A549 (cell line): Measurements from ENCODE around the gene SLC40A1.

Experiments used
- CHD2 ChIP-seq: fragments of 150-350 bp; IDR thresholded peaks from 2 replicates; pipeline ENCODE4 v1.6.1; 2014; ENCODE audit warnings: low read length; ENCODE audit not compliant: partially characterized antibody
- CHD4 ChIP-seq: fragments of 200-600 bp; sonication (generic); IDR thresholded peaks from 2 replicates; pipeline ENCODE4 v1.6.1; 2016; ENCODE audit warnings: antibody characterized with exemption, mild to moderate bottlenecking, borderline replicate concordance
- CTCF ChIP-seq: fragments of >200 bp; sonication (Bioruptor Twin); formaldehyde crosslinking; IDR thresholded peaks from 3 replicates; pipeline ENCODE4 v1.5.1; 2016
- EP300 ChIP-seq, 2 experiments: fragments of >200 bp; sonication (Bioruptor Twin); formaldehyde crosslinking; IDR thresholded peaks; 2 replicates in 1 of 2; 3 replicates in 1 of 2; pipeline ENCODE4 v1.6.1; 2016 to 2017
- JUN ChIP-seq, 2 experiments: fragments of >200 bp; sonication (Bioruptor Twin); formaldehyde crosslinking; IDR thresholded peaks; 2 replicates in 1 of 2; 3 replicates in 1 of 2; pipeline ENCODE4 v1.6.1; 2016 to 2017
- KDM5A ChIP-seq: fragments of 200-600 bp; sonication (generic); IDR thresholded peaks from 2 replicates; pipeline ENCODE4 v1.6.1; 2016; ENCODE audit warnings: antibody characterized with exemption, mild to moderate bottlenecking
- MAX ChIP-seq: IDR thresholded peaks from 2 replicates; pipeline ENCODE4 v1.6.1; 2012
- POLR2A ChIP-seq: IDR thresholded peaks from 2 replicates; pipeline ENCODE4 v1.6.1; 2012; ENCODE audit warnings: mild to moderate bottlenecking, low read length
- RAD21 ChIP-seq, 2 experiments: fragments of >200 bp in 1 of 2; sonication (Bioruptor Twin) in 1 of 2; formaldehyde crosslinking in 1 of 2; IDR thresholded peaks in 1 of 2; conservative IDR thresholded peaks in 1 of 2; 2 replicates in 1 of 2; 3 replicates in 1 of 2; pipeline ENCODE4 v1.6.1; 2012 to 2018; ENCODE audit warnings: inconsistent platforms in 1 of 2
- SMC3 ChIP-seq: fragments of >200 bp; sonication (Bioruptor Twin); formaldehyde crosslinking; IDR thresholded peaks from 3 replicates; pipeline ENCODE4 v1.6.1; 2018; ENCODE audit warnings: inconsistent platforms
- SREBF2 ChIP-seq: fragments of 450-650 bp; IDR thresholded peaks from 2 replicates; pipeline ENCODE4 v1.6.1; 2014; ENCODE audit warnings: mild to moderate bottlenecking, moderate library complexity

GRCh38 chr2:189559579-189560272 lies 20.9 kb downstream of the SLC40A1 start:
- TF ChIP-seq CTCF: no peak
- no peak for TF ChIP-seq RAD21 (conservative IDR thresholded peaks at IDR 0.05 in 1 of 2, IDR thresholded peaks at IDR 0.05 in 1 of 2)
- TF ChIP-seq CHD2: no peak
- no peak for TF ChIP-seq MAX
- TF ChIP-seq CHD4: no peak
- no peak for TF ChIP-seq POLR2A
- no peak for TF ChIP-seq SREBF2
- no peak for TF ChIP-seq KDM5A
- TF ChIP-seq JUN (IDR thresholded peaks at IDR 0.05): no peak
- no peak for TF ChIP-seq EP300 (IDR thresholded peaks at IDR 0.05)
- no peak for TF ChIP-seq SMC3
